Chondrocyte (in vitro differentiated cells): ENCODE data around the gene NCBP2L. TPM values are rescaled to one million over a fixed set of nuclear protein-coding genes. Genes with fewer than 3 reads are reported as not detected.

Experiments used
- DNase-seq: peaks from one replicate; pipeline ENCODE4 v3.0.0; 2021; ENCODE audit warnings: mixed read lengths, low spot score
- H3K27ac Mint-ChIP-seq: one replicate; pipeline ENCODE4 v1.8.0; 2021; ENCODE audit warnings: mild to moderate bottlenecking, moderate library complexity, mixed read lengths; ENCODE audit not compliant: unreplicated experiment
- H3K27me3 Mint-ChIP-seq: 2 replicates; pipeline ENCODE4 v1.8.0; 2021; ENCODE audit warnings: low read depth, mixed read lengths
- H3K36me3 Mint-ChIP-seq: 2 replicates; pipeline ENCODE4 v1.8.0; 2021; ENCODE audit warnings: low read depth, mixed read lengths
- H3K4me1 Mint-ChIP-seq: 2 replicates; pipeline ENCODE4 v1.8.0; 2021; ENCODE audit warnings: low read depth, mild to moderate bottlenecking, mixed read lengths
- H3K4me3 Mint-ChIP-seq: one replicate; pipeline ENCODE4 v1.8.0; 2021; ENCODE audit warnings: mild to moderate bottlenecking, moderate library complexity, mixed read lengths; ENCODE audit not compliant: unreplicated experiment
- H3K9me3 Mint-ChIP-seq: 2 replicates; pipeline ENCODE4 v1.8.0; 2021; ENCODE audit warnings: low read depth, mixed read lengths
- total RNA-seq: library from RNA; stranded (reverse); gene quantifications from 3 replicates; pipeline ENCODE4 v1.2.1, GENCODE V29; 2021
- TF ChIP-seq, protein P1 (sequence below): fragments of 200-600 bp; sonication (generic); IDR thresholded peaks from 2 replicates; pipeline ENCODE4 v1.5.0; 2021; ENCODE audit warnings: antibody characterized with exemption, mild to moderate bottlenecking, moderate library complexity

Gene NCBP2L
- total RNA-seq, 1 donor from 2014 or later, result not detected

DNA sequence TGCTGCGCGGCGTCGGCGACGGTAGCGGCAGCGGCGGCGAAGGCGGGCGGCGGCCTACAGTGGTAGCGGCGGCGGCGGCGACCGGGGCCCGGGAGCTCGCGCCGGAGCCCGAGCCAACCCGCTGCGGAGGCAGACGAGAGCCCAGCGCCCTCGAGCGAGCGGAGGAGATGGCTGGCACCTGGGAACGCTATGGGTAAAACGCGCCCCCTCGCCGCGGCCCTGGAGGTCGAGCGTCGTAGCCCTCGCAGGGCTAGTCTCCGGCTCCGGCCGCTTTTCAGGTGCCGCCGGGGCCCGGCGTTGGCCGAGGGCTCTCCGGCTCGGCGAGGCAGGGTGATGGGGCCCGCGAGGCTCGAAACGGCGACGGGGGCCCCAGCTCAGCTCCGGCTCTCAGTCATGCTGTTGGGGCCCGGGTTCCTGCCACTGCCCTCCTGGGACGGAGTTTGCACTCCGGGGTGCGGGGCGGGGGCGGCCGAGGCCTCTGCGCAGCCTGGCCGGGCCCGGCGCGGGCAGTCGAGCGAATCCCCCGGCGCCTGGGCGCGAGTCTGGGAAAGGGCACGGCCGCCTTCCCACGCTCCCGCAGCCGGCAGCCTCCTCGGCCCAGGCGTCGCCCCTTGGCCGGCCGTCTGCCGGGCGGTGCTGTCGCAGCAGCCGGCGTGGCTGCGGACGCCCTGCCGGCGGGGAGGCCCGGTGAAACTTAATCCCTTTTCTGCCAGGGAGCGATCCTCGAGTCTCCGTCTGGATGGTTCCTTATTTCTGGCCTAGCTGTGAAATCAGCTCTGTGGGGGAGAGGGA is 48.9 kb downstream of the NCBP2L start:
- H3K27me3 Mint-ChIP-seq, result no peaks in the 10 kb centered on the region
- no peak for DNase-seq
- peak overlapping the region; percentile 76 for H3K4me3 Mint-ChIP-seq
- H3K4me1 Mint-ChIP-seq, result peaks cover 28% of the 10 kb centered on the region
- TF ChIP-seq, protein P1, sequence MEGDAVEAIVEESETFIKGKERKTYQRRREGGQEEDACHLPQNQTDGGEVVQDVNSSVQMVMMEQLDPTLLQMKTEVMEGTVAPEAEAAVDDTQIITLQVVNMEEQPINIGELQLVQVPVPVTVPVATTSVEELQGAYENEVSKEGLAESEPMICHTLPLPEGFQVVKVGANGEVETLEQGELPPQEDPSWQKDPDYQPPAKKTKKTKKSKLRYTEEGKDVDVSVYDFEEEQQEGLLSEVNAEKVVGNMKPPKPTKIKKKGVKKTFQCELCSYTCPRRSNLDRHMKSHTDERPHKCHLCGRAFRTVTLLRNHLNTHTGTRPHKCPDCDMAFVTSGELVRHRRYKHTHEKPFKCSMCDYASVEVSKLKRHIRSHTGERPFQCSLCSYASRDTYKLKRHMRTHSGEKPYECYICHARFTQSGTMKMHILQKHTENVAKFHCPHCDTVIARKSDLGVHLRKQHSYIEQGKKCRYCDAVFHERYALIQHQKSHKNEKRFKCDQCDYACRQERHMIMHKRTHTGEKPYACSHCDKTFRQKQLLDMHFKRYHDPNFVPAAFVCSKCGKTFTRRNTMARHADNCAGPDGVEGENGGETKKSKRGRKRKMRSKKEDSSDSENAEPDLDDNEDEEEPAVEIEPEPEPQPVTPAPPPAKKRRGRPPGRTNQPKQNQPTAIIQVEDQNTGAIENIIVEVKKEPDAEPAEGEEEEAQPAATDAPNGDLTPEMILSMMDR, result peak; percentile 16
- no peaks in the 10 kb centered on the region for H3K36me3 Mint-ChIP-seq
- peak overlapping the region; percentile 93 for H3K27ac Mint-ChIP-seq
- no peaks in the 10 kb centered on the region for H3K9me3 Mint-ChIP-seq

DNA sequence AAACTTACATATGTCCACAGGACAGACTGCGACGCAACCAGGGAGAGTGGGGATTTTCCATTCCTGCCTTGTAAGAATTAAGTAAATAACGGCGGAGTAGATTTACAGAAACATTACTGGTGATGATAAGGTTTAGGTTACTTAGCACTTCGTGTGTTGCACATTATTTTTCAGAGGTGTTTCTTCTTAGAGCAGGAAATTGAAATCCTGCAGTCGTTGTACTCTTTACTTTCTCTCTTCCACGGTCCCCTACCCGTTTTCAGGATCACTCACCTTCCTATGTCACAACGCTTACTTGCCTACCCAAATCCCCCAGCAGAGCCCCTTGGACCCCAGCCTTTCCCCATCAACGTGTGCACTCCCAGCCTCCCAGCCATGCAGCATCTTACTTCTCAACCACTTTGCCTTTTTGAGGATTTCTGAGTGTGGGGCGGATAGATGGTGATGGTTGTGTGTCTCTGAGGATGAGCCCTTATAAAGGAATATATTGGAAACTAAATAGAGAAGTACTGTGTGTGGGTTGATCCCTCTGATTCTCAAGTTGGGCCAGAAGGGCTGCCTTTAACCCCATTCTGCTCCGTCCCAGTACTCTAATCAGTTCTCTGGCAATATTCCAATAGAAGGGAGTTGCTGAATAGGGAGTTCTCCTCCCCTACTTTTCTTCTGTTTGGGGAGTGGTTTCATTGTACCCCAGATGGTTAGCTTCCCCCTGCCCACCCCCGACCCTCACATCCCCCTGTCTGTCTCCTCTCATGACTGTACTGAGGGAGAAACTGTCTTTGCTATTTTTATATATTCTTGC is 49.7 kb downstream of the NCBP2L start:
- TF ChIP-seq, protein P1, result no peak
- H3K27ac Mint-ChIP-seq, result peak overlapping the region; percentile 93
- peak overlapping the region; percentile 73 for H3K4me3 Mint-ChIP-seq
- DNase-seq, result no peak
- H3K36me3 Mint-ChIP-seq, result peaks cover 2% of the 10 kb centered on the region
- peaks cover 28% of the 10 kb centered on the region for H3K4me1 Mint-ChIP-seq
- H3K9me3 Mint-ChIP-seq, result no peaks in the 10 kb centered on the region
- H3K27me3 Mint-ChIP-seq, result no peaks in the 10 kb centered on the region

DNA sequence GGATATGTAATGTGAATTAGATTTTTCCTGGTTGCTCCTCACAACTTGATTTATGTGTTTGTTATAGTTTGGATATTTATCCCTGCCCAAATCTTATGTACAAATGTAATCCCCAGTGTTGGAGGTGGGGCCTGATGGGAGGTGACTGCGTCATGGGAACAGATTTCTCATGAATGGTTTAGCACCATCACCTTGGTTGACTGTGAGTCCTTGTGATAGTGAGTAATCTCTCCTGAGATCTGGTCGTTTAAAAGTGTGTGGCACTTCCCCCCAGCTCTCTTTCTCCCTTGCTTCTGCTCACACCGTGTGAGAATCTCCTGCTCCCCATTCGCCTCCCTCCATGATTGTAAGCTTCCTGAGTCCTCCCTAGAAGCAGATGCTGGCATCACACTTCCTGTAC is 50.3 kb downstream of the NCBP2L start:
- no peak for DNase-seq
- TF ChIP-seq, protein P1, result no peak
- no peaks in the 10 kb centered on the region for H3K27me3 Mint-ChIP-seq
- H3K9me3 Mint-ChIP-seq, result no peaks in the 10 kb centered on the region
- peaks cover 2% of the 10 kb centered on the region for H3K36me3 Mint-ChIP-seq
- H3K27ac Mint-ChIP-seq, result peak overlapping the region; percentile 78
- H3K4me1 Mint-ChIP-seq, result peaks cover 28% of the 10 kb centered on the region
- peak overlapping the region; percentile 73 for H3K4me3 Mint-ChIP-seq

DNA sequence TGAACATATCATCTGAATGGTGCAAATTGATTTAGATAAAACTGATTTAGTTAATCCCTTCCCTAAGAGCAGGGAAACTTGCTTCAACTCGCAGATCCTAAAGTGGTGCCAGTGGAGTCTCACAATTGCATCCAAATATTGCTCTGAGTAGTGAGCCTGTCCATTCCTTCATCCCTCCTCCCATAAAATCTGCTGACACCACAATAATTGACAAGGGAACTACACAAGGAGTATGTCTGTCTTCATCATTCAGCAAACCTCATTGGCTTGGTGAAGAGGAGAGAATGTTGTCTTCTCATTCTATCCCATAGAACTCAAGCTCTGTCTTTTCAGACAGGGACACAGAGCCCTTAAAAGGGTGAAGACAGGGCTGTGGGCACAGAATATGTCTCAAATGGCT is 52.3 kb downstream of the NCBP2L start:
- no peak for DNase-seq
- H3K27ac Mint-ChIP-seq, result no peak overlapping the region
- H3K9me3 Mint-ChIP-seq, result no peaks in the 10 kb centered on the region
- peaks cover 2% of the 10 kb centered on the region for H3K36me3 Mint-ChIP-seq
- TF ChIP-seq, protein P1, result no peak
- no peak overlapping the region for H3K4me3 Mint-ChIP-seq
- peaks cover 19% of the 10 kb centered on the region for H3K4me1 Mint-ChIP-seq
- no peaks in the 10 kb centered on the region for H3K27me3 Mint-ChIP-seq

GRCh38 chrX:107831071-107831730 is 53.7 kb downstream of the NCBP2L start:
- TF ChIP-seq, protein P1, result no peak
- no peak for DNase-seq
- Mint-ChIP-seq H3K36me3 (peaks cover 2% of the 10 kb centered on the region), H3K27ac (no peak overlapping the region), H3K9me3 (no peaks in the 10 kb centered on the region), H3K27me3 (no peaks in the 10 kb centered on the region), H3K4me3 (no peak overlapping the region), H3K4me1 (peaks cover 14% of the 10 kb centered on the region)
